ENCODE measurements around the gene STK36.

STK36 gene

GRCh38 chr2:218748741-218749441 lies 77.0 kb downstream of the STK36 start:
- DNase-seq, result no peak

Measured in NCI-H187 treated with DMSO at 0.1 percent for 48 hours (cell line).